Mucosa of descending colon (tissue), 3 donors: ENCODE data around the gene DDX31. TPM values are rescaled to one million over a fixed set of nuclear protein-coding genes. Genes with fewer than 3 reads are reported as not detected.

Experiments
- ATAC-seq: fragments of 200-7000 bp; cut with Tn5 transposase; one replicate; pipeline ENCODE4 v1.9.1; 2020; ENCODE audit warnings: mild to moderate bottlenecking, moderate library complexity
- DNase-seq, 3 donors: peaks; one replicate each; pipeline ENCODE4 v3.0.0-alpha.2; 2020
- H3K36me3 ChIP-seq: fragments of 200-600 bp; one replicate; pipeline ENCODE4 v1.8.0; 2021; ENCODE audit warnings: low read depth, mild to moderate bottlenecking
- H3K4me1 ChIP-seq: fragments of 200-600 bp; one replicate; pipeline ENCODE4 v1.8.0; 2021; ENCODE audit warnings: low read depth, mild to moderate bottlenecking
- H3K4me3 ChIP-seq: fragments of 200-600 bp; one replicate; pipeline ENCODE4 v1.8.0; 2021; ENCODE audit warnings: mild to moderate bottlenecking
- H3K9me3 ChIP-seq: fragments of 200-600 bp; one replicate; pipeline ENCODE4 v1.8.0; 2021; ENCODE audit warnings: mild to moderate bottlenecking
- intact Hi-C, 2 donors: fragments of 100-400 bp; cut with DNase I in 1 of 2; cut with micrococcal nuclease in 1 of 2; formaldehyde crosslinking; loops; one replicate each; pipeline versions ENCODE4 v1.11.0 to v1.11.1; 2022; cut with DNase I, micrococcal nuclease
- total RNA-seq, 3 donors: library from RNA; stranded (reverse); fragmentation: NEBNext Ultra II Directional in 2 of 3; extraction: Animal tissue kit (Norgen Biotek cat#: 25700) in 2 of 3; gene quantifications; one replicate each; pipeline versions ENCODE4 v1.2.1 to v1.2.4, GENCODE V29; 2021 to 2023
- TF ChIP-seq, protein P1 (sequence below): fragments of 200-600 bp; IDR thresholded peaks from one replicate; pipeline ENCODE4 v1.8.0; 2022; ENCODE audit warnings: antibody characterized with exemption, mild to moderate bottlenecking
- donor health status: DM: no; HTN: no; CAD: no; lungs with moderate emphysema.
- donor health status: DM: no; HTN: no; CAD: no.
- donor health status: DM: no; HTN: yes; CAD: no.

The DDX31 gene
- total RNA-seq, 3 donors from 2014 or later, result 8.7 to 11.2 (median 9.5) TPM

DNA sequence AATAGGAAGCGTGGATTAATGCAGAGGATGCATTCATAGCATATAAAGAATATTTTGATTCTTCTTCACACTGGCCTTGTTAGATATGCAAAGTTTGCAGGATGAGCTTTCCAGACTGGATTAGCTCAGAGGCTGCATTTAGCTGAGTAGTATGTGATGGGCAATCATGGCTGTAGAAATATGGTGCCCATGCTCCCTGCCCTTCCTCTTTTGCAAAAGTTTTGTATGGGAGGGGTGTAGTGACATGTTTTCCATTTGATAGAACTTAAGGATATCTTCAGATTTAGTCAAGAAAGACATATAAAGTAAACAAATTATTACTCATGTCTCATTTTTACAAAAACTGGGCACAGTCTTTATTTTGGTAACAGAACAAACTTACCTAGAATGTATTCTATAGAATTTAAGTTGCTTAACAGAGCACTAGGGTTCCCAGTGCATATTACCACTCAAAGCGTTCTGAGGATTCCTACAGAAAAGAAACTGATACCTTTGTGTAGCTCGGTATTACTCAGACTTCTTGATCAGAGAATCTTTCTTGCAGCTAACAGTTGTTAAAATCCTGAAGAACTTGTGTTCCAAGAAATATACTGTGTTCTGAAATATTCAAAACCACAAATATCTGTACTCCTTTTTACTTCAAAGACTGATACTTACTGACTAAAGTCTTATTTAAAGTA is 10.3 kb upstream of the DDX31 start:
- TF ChIP-seq, protein P1, sequence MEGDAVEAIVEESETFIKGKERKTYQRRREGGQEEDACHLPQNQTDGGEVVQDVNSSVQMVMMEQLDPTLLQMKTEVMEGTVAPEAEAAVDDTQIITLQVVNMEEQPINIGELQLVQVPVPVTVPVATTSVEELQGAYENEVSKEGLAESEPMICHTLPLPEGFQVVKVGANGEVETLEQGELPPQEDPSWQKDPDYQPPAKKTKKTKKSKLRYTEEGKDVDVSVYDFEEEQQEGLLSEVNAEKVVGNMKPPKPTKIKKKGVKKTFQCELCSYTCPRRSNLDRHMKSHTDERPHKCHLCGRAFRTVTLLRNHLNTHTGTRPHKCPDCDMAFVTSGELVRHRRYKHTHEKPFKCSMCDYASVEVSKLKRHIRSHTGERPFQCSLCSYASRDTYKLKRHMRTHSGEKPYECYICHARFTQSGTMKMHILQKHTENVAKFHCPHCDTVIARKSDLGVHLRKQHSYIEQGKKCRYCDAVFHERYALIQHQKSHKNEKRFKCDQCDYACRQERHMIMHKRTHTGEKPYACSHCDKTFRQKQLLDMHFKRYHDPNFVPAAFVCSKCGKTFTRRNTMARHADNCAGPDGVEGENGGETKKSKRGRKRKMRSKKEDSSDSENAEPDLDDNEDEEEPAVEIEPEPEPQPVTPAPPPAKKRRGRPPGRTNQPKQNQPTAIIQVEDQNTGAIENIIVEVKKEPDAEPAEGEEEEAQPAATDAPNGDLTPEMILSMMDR, result no peak
- DNase-seq (no peak), ATAC-seq (no peak)
- no peaks in the 10 kb centered on the region for H3K9me3 ChIP-seq
- H3K36me3 ChIP-seq, result no peaks in the 10 kb centered on the region
- intact Hi-C loops, result no loop called here
- no peak overlapping the region for H3K4me3 ChIP-seq
- no peaks in the 10 kb centered on the region for H3K4me1 ChIP-seq

DNA sequence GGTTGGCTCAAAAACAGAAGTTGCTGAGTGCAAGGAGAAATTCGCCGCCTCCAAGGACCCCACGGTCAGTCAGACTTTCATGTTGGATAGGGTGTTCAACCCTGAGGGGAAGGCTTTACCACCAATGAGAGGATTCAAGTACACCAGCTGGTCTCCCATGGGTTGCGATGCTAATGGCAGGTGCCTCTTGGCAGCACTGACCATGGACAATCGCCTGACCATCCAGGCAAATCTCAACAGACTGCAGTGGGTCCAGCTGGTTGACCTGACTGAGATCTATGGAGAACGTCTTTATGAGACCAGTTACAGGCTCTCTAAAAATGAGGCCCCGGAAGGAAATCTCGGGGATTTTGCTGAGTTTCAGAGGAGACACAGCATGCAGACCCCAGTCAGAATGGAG is 8.2 kb upstream of the DDX31 start:
- ATAC-seq (no peak), DNase-seq (no peak)
- no peaks in the 10 kb centered on the region for H3K36me3 ChIP-seq
- intact Hi-C loops, result no loop called here
- H3K4me3 ChIP-seq, result no peak overlapping the region
- H3K4me1 ChIP-seq, result no peaks in the 10 kb centered on the region
- TF ChIP-seq, protein P1, result no peak
- no peaks in the 10 kb centered on the region for H3K9me3 ChIP-seq

DNA sequence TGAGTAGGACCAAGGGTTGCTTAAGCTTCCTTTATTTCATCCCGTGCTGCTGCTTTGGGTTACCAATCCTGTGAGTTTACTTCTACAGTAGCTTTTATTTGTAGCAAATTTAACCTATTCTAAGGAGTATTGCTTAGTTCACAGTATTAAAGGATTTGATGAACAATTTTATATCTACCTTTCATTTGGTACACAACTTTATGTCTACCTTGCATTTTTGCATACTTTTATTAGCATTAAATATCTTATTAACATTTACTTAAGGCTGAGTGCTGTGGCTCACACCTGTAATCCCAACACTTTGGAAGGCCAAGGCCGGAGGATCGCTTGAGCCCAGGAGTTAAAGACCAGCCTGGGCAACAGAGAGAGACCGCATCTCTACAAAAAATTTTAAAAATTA is 4.7 kb upstream of the DDX31 start:
- TF ChIP-seq, protein P1, result no peak
- Histone ChIP-seq H3K36me3 (no peaks in the 10 kb centered on the region), H3K4me3 (no peak overlapping the region), H3K9me3 (no peaks in the 10 kb centered on the region), H3K4me1 (peaks cover 12% of the 10 kb centered on the region)
- ATAC-seq (no peak), DNase-seq (no peak)
- intact Hi-C loops, result no loop called here

DNA sequence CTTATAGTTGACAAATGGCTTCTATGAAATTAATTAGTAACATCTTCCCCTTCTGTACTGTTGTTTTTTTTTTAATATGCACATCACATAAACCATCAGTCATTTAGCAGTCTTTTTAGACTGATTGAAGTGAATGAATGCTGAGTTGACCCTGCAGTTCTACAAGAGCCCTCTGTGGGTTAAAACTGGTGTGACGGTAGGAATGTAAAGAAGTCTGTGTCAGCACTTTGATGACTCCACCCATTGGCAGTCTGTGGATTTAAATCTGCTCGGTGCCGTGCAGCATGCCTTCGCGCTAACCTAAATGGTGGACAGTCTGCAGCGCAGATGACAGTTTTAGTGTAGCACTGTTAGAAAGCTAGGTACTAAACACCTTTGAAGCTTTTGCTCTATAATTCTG is 3.6 kb upstream of the DDX31 start:
- Histone ChIP-seq H3K4me1 (peaks cover 12% of the 10 kb centered on the region), H3K36me3 (no peaks in the 10 kb centered on the region), H3K9me3 (no peaks in the 10 kb centered on the region), H3K4me3 (no peak overlapping the region)
- no peak for ATAC-seq
- TF ChIP-seq, protein P1, result no peak
- intact Hi-C loops, result no loop called here
- DNase-seq, result no peak

DNA sequence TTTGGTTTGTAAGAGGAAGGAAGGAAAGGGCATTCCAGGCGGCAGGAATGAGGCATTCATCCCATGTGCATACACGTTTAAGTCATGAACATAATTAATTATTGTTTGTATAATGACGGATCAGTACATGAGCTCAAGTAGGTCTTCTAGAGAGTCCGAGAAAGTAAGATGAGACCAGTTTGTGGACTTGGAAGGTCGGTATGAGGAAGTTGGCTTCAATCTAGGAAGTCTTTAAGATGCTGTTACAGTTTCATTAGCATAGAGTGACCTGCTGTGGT is 2.6 kb upstream of the DDX31 start:
- intact Hi-C loops, result no loop called here
- peaks cover 12% of the 10 kb centered on the region for H3K4me1 ChIP-seq
- H3K9me3 ChIP-seq, result no peaks in the 10 kb centered on the region
- H3K36me3 ChIP-seq, result no peaks in the 10 kb centered on the region
- H3K4me3 ChIP-seq, result no peak overlapping the region
- TF ChIP-seq, protein P1, result no peak
- DNase-seq (no peak), ATAC-seq (no peak)
